ENCODE results near the gene RBBP7. TPM values are rescaled to one million over a fixed set of nuclear protein-coding genes. Genes with fewer than 3 reads are reported as not detected.
A peak's percentile ranks its signal among the peaks of the same experiment; 100 is the strongest.

The RBBP7 gene
- total RNA-seq, 1 donor from 2014 or later, result 115 TPM

DNA sequence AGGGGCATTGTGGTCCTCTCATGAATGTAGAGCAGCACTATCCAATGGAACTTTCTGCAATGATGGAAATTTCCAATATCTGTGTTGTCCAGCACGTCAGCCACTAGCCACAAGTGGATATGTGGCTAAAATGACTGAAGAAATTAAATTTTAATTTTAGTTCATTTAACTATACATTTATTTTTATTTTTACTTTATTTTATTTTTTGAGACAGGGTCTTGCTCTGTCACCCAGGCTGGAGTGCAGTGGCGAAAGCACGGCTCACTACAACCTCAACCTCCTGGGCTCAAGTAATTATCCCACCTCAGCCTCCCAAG, 13.3 kb upstream of the RBBP7 start:
- no peak for DNase-seq
- no peak for TF ChIP-seq CTCF (IDR thresholded peaks at IDR 0.05; ENCODE audit: borderline replicate concordance)
- no peaks in the 10 kb centered on the region for H3K9me3 ChIP-seq (replicated peaks)
- intact Hi-C loops (cut with micrococcal nuclease), result loop anchor here (10.0 kb wide), 1 partner anchor 161 kb away; no protein-coding TSS in a partner anchor
- H3K27ac ChIP-seq (replicated peaks), result no peak overlapping the region
- no peaks in the 10 kb centered on the region for H3K27me3 ChIP-seq (ENCODE audit: low read depth)
- peaks cover 5% of the 10 kb centered on the region for H3K4me1 ChIP-seq
- no peaks in the 10 kb centered on the region for H3K36me3 ChIP-seq
- peak overlapping the region; percentile 66 for H3K4me3 ChIP-seq

- no peaks in the 10 kb centered on the region for H3K9me3 ChIP-seq (replicated peaks)
- peak; percentile 65 for TF ChIP-seq CTCF (IDR thresholded peaks at IDR 0.05; ENCODE audit: borderline replicate concordance)
- no peaks in the 10 kb centered on the region for H3K27me3 ChIP-seq (ENCODE audit: low read depth)
Observed at GRCh38 chrX:16882702-16883486, 12.7 kb upstream of the RBBP7 start.

GRCh38 chrX:16882169-16882568, 12.0 kb upstream of the RBBP7 start:
- H3K9me3 ChIP-seq (replicated peaks), result no peaks in the 10 kb centered on the region
- H3K27ac ChIP-seq (replicated peaks), result peak overlapping the region; percentile 70
- peaks cover 5% of the 10 kb centered on the region for H3K4me1 ChIP-seq
- intact Hi-C loops (cut with micrococcal nuclease), result loop anchor here (10.0 kb wide), 1 partner anchor 163 kb away; no protein-coding TSS in a partner anchor
- peak; percentile 18 for DNase-seq
- peak overlapping the region; percentile 66 for H3K4me3 ChIP-seq
- TF ChIP-seq CTCF (IDR thresholded peaks at IDR 0.05; ENCODE audit: borderline replicate concordance), result no peak
- no peaks in the 10 kb centered on the region for H3K36me3 ChIP-seq
- no peaks in the 10 kb centered on the region for H3K27me3 ChIP-seq (ENCODE audit: low read depth)

More at GRCh38 chrX:16882702-16883486, 12.7 kb upstream of the RBBP7 start:
- peaks cover 5% of the 10 kb centered on the region for H3K4me1 ChIP-seq
- peak overlapping the region; percentile 66 for H3K4me3 ChIP-seq
- H3K27ac ChIP-seq (replicated peaks), result peak overlapping the region; percentile 70
- no peaks in the 10 kb centered on the region for H3K36me3 ChIP-seq
- intact Hi-C loops (cut with micrococcal nuclease), result loop anchor here (10.0 kb wide), 1 partner anchor 162 kb away; no protein-coding TSS in a partner anchor
- DNase-seq, result peak; percentile 50

GRCh38 chrX:16876696-16877095, 6.5 kb upstream of the RBBP7 start:
- TF ChIP-seq CTCF (IDR thresholded peaks at IDR 0.05; ENCODE audit: borderline replicate concordance), result no peak
- Histone ChIP-seq H3K36me3 (no peaks in the 10 kb centered on the region), H3K4me1 (peaks cover under 1% of the 10 kb centered on the region), H3K4me3 (no peak overlapping the region), H3K27me3 (ENCODE audit: low read depth) (no peaks in the 10 kb centered on the region), H3K9me3 (replicated peaks) (no peaks in the 10 kb centered on the region), H3K27ac (replicated peaks) (no peak overlapping the region)
- no peak for DNase-seq
- intact Hi-C loops (cut with micrococcal nuclease), result no loop called here

- TF ChIP-seq CTCF (IDR thresholded peaks at IDR 0.05; ENCODE audit: borderline replicate concordance), result no peak
- H3K9me3 ChIP-seq (replicated peaks), result no peaks in the 10 kb centered on the region
- H3K4me1 ChIP-seq, result peaks cover 8% of the 10 kb centered on the region
- no peak overlapping the region for H3K27ac ChIP-seq (replicated peaks)
- H3K27me3 ChIP-seq (ENCODE audit: low read depth), result no peaks in the 10 kb centered on the region
- H3K4me3 ChIP-seq, result no peak overlapping the region
- no peak for DNase-seq
- no peaks in the 10 kb centered on the region for H3K36me3 ChIP-seq
- intact Hi-C loops (cut with micrococcal nuclease), result no loop called here
Observed at GRCh38 chrX:16874458-16875095, 4.4 kb upstream of the RBBP7 start.

Measured in left ventricle myocardium inferior (tissue), 1 donor.